Breast epithelium (tissue), 3 donors: Measurements from ENCODE around the gene STAT4.

ENCODE experiments used
- CTCF ChIP-seq, 3 donors: fragments of 450-650 bp; IDR thresholded peaks; one replicate each; pipeline ENCODE4 v1.5.1; 2016 to 2017; ENCODE audit warnings: antibody characterized with exemption in 3 of 3, mild to moderate bottlenecking in 3 of 3, moderate library complexity in 3 of 3
- POLR2A ChIP-seq: fragments of 450-650 bp; IDR thresholded peaks from one replicate; pipeline ENCODE4 v1.6.1; 2016; ENCODE audit warnings: antibody characterized with exemption, mild to moderate bottlenecking, moderate library complexity

- TF ChIP-seq POLR2A (no peak), CTCF (IDR thresholded peaks at IDR 0.05) (no peak)
Observed at GRCh38 chr2:191014653-191015020, 136.2 kb downstream of the STAT4 start.
